ENCODE measurements around the gene CTNNA3.

Gene CTNNA3

DNA sequence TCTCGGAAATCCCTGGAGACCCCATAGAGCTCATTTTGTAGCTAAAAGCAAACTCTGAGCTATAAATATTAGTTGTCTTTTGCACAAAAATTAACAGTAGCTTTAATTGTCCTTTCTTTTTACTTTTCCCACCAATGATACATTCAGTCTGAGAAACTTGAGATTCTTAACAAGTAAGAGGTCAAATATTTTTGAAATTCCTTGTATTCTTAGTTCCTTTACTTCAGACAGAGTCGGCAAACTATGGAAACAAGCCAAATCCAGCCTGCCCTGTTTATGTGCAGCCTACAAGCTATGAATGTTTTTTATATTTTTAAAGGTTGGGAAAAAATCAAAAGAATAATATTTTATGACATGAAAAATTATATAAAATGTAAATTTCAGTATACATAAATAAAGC is 146.6 kb downstream of the CTNNA3 start:
- Histone ChIP-seq H3F3A (ENCODE audit: control insufficient read depth, insufficient read depth) (no peaks in the 10 kb centered on the region), H3K4me2 (ENCODE audit: low read length) (no peak overlapping the region), H3K9me3 (ENCODE audit: control insufficient read depth, insufficient read depth, low read length) (no peaks in the 10 kb centered on the region), H3K27me3 (ENCODE audit: control insufficient read depth, low read length) (no peaks in the 10 kb centered on the region; the same call in 1 of the 2 replicates), H3K4me1 (ENCODE audit: control insufficient read depth, low read length) (no peaks in the 10 kb centered on the region), H3K36me3 (ENCODE audit: control insufficient read depth, low read length) (no peaks in the 10 kb centered on the region), H3K9me2 (replicated peaks; ENCODE audit: control insufficient read depth, low read length) (no peaks in the 10 kb centered on the region), H4K20me1 (ENCODE audit: control insufficient read depth, insufficient read depth, low read depth, low read length) (no peaks in the 10 kb centered on the region), H3K27ac (ENCODE audit: low read depth, low read length) (no peak overlapping the region), H3K4me3 (ENCODE audit: low read length) (no peak overlapping the region), H3K79me2 (ENCODE audit: control insufficient read depth, low read length) (no peaks in the 10 kb centered on the region)
- TF ChIP-seq, protein P1, sequence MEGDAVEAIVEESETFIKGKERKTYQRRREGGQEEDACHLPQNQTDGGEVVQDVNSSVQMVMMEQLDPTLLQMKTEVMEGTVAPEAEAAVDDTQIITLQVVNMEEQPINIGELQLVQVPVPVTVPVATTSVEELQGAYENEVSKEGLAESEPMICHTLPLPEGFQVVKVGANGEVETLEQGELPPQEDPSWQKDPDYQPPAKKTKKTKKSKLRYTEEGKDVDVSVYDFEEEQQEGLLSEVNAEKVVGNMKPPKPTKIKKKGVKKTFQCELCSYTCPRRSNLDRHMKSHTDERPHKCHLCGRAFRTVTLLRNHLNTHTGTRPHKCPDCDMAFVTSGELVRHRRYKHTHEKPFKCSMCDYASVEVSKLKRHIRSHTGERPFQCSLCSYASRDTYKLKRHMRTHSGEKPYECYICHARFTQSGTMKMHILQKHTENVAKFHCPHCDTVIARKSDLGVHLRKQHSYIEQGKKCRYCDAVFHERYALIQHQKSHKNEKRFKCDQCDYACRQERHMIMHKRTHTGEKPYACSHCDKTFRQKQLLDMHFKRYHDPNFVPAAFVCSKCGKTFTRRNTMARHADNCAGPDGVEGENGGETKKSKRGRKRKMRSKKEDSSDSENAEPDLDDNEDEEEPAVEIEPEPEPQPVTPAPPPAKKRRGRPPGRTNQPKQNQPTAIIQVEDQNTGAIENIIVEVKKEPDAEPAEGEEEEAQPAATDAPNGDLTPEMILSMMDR (IDR thresholded peaks at IDR 0.05; ENCODE audit: low read depth, low read length, poor library complexity, severe bottlenecking): no peak
- no peak for TF ChIP-seq EZH2phosphoT487 (IDR thresholded peaks at IDR 0.05; ENCODE audit: borderline replicate concordance, low read length)

DNA sequence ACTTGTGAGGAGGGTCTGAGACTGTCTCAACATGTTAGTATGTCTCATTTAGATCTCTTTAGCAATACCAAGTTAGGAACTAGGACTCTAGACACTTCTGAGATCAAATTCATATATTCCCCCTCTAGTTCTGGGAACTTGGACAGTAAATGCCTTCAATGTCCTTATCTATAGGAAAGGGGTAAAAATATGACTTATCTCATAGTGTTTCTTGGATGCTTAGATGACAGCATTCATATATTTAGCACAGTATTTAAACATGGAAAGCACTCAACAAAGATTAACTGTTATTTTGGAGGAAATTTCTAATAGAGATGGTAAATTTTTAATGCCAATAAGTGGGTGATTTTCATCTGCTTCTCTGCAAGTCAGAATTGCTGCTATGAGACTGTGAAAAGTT is 154.6 kb downstream of the CTNNA3 start:
- no peaks in the 10 kb centered on the region for H3K9me2 ChIP-seq (replicated peaks; ENCODE audit: control insufficient read depth, low read length)
- H3K79me2 ChIP-seq (ENCODE audit: control insufficient read depth, low read length): no peaks in the 10 kb centered on the region
- no peaks in the 10 kb centered on the region for H3K4me1 ChIP-seq (ENCODE audit: control insufficient read depth, low read length)
- no peaks in the 10 kb centered on the region for H4K20me1 ChIP-seq (ENCODE audit: control insufficient read depth, insufficient read depth, low read depth, low read length)
- 0 out of 2 replicates have a peak, but pooled peaks cover 3% of the 10 kb centered on the region for H3K27me3 ChIP-seq (ENCODE audit: control insufficient read depth, low read length)
- TF ChIP-seq, protein P1 (IDR thresholded peaks at IDR 0.05; ENCODE audit: low read depth, low read length, poor library complexity, severe bottlenecking): no peak
- TF ChIP-seq EZH2phosphoT487 (IDR thresholded peaks at IDR 0.05; ENCODE audit: borderline replicate concordance, low read length): no peak
- H3F3A ChIP-seq (ENCODE audit: control insufficient read depth, insufficient read depth): no peaks in the 10 kb centered on the region
- no peak overlapping the region for H3K4me3 ChIP-seq (ENCODE audit: low read length)
- H3K4me2 ChIP-seq (ENCODE audit: low read length): no peak overlapping the region
- H3K36me3 ChIP-seq (ENCODE audit: control insufficient read depth, low read length): no peaks in the 10 kb centered on the region
- H3K27ac ChIP-seq (ENCODE audit: low read depth, low read length): no peak overlapping the region
- no peaks in the 10 kb centered on the region for H3K9me3 ChIP-seq (ENCODE audit: control insufficient read depth, insufficient read depth, low read length)

DNA sequence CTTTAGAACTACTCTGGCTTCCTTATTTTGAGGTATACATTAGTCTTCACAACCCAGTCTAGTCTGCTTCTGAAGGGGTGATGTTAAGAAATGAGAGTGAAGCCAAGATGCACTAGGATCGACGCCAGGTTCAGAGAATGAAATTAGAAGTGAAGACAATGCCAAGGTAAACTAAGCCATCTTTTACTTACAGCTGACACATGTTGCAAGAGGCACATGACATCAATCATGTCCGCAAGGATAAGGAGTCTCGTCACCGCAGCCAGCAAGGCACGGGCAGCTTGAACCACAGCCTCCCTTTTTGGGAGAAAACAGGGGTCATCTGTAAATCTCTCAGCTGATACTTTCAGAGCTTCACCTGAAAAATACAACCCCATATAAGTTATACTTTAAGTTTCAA is 156.7 kb downstream of the CTNNA3 start:
- H3K9me2 ChIP-seq (replicated peaks; ENCODE audit: control insufficient read depth, low read length): no peaks in the 10 kb centered on the region
- TF ChIP-seq, protein P1 (IDR thresholded peaks at IDR 0.05; ENCODE audit: low read depth, low read length, poor library complexity, severe bottlenecking): no peak
- TF ChIP-seq EZH2phosphoT487 (IDR thresholded peaks at IDR 0.05; ENCODE audit: borderline replicate concordance, low read length): no peak
- H3K9me3 ChIP-seq (ENCODE audit: control insufficient read depth, insufficient read depth, low read length): no peaks in the 10 kb centered on the region
- no peaks in the 10 kb centered on the region for H3K4me1 ChIP-seq (ENCODE audit: control insufficient read depth, low read length)
- no peaks in the 10 kb centered on the region for H3K79me2 ChIP-seq (ENCODE audit: control insufficient read depth, low read length)
- H3K27ac ChIP-seq (ENCODE audit: low read depth, low read length): no peak overlapping the region
- H3F3A ChIP-seq (ENCODE audit: control insufficient read depth, insufficient read depth): no peaks in the 10 kb centered on the region
- no peak overlapping the region for H3K4me2 ChIP-seq (ENCODE audit: low read length)
- no peaks in the 10 kb centered on the region for H4K20me1 ChIP-seq (ENCODE audit: control insufficient read depth, insufficient read depth, low read depth, low read length)
- H3K27me3 ChIP-seq (ENCODE audit: control insufficient read depth, low read length): 0 out of 2 replicates have a peak, but pooled peaks cover 3% of the 10 kb centered on the region
- no peak overlapping the region for H3K4me3 ChIP-seq (ENCODE audit: low read length)
- no peaks in the 10 kb centered on the region for H3K36me3 ChIP-seq (ENCODE audit: control insufficient read depth, low read length)

Data from DOHH2 (cell line).